Urothelium cell line (cell line): ENCODE results near the gene PDCD6IP.
A peak's percentile ranks its signal among the peaks of the same experiment; 100 is the strongest.
"Not testable (repeated sequence)": the region's sequence is repeated elsewhere in the genome, so short reads cannot be mapped to it uniquely, and the experiment has no call there.

ENCODE experiments used
- DNase-seq: peaks from one replicate; pipeline ENCODE4 v3.0.0; 2011; ENCODE audit warnings: low spot score, mixed read lengths
- FAIRE-seq: peaks from 2 replicates; lab custom pipeline; 2011; peaks lifted over from hg19 to GRCh38; lab: Jason Lieb, UNC

PDCD6IP gene, protein sequence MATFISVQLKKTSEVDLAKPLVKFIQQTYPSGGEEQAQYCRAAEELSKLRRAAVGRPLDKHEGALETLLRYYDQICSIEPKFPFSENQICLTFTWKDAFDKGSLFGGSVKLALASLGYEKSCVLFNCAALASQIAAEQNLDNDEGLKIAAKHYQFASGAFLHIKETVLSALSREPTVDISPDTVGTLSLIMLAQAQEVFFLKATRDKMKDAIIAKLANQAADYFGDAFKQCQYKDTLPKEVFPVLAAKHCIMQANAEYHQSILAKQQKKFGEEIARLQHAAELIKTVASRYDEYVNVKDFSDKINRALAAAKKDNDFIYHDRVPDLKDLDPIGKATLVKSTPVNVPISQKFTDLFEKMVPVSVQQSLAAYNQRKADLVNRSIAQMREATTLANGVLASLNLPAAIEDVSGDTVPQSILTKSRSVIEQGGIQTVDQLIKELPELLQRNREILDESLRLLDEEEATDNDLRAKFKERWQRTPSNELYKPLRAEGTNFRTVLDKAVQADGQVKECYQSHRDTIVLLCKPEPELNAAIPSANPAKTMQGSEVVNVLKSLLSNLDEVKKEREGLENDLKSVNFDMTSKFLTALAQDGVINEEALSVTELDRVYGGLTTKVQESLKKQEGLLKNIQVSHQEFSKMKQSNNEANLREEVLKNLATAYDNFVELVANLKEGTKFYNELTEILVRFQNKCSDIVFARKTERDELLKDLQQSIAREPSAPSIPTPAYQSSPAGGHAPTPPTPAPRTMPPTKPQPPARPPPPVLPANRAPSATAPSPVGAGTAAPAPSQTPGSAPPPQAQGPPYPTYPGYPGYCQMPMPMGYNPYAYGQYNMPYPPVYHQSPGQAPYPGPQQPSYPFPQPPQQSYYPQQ

DNA sequence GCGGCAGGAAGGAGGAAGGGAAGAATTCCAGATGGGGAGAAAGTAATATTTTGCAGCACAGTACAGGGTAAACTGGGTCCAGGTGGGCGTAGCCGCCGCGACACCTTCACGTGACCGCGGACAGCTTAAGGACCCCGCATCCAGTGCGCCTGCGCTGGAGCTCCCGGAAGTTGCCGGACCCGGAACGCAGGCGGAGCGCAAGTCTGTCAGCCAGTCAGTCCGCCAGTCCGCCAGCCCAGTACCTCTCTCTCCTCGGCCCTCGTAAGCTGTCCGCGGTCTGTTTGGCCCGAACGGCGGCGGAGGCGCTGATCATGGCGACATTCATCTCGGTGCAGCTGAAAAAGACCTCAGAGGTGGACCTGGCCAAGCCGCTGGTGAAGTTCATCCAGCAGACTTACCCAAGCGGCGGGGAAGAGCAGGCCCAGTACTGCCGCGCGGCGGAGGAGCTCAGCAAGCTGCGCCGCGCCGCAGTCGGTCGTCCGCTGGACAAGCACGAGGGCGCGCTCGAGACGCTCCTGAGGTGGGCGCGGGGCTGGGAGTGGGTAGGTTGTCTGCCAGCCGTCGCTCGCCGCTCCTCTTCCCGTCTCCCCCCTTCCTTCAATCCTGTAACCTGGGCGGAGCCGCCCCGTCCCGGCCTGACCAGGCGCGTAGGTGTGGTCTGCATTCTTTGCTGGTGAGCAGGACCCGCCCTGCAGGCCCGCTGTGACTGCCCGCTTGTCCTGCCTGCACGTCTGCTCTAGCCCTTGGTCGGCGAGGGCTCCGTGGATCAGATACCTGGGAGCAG lies at the start of gene PDCD6IP:
PDCD6IP (plus strand) TSS at position 213 of the 784 bp plus-strand sequence; CDS start at position 312, 99 bp downstream.
- FAIRE-seq (no peak), DNase-seq (peak; percentile 95)

DNA sequence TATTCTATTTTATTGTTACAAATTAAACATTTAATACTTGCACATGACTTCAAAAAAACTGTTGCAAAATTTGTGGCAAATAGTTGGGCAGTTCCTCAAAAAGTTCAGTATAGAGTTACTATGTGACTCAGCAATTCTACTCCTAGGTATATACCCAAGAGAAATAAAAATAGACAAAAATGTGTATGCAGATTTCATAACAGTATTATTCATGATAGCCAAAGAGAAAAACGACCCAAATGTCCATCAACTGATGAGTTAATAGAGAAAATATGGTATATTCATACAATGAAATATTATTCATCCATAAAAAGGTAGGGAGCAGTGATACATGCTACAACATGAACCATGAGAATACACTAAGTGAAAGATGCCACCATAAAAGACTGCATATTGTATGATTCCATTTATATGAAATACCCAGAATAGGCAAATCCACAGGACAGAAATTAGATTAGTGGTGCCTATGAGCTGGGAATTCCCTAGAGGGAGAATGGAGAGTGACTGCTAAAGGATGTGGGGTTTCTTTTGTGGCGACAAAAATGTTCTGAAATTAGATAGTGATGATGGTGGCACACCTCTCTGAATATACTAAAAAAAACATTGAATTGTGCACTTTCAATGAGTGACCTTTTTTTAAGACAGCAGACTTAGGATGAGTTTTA lies 48.8 kb upstream of the PDCD6IP start:
- DNase-seq (no peak), FAIRE-seq (no peak)

DNA sequence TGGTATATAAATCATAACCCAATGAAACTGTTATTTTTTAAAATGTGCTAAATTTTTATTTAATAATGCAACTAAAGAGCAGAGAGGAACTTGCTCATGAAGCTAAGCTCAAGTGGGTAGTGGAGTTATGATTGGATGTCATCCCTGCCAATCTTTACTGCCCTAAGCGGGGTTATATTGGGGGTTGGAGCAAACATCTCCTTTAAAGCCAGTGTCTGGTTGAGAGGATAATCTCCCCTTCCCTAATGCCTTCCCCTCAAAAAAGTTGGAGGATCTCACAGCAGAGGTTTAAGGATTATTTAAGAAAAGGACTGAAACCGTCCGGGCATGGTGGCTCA lies 48.2 kb upstream of the PDCD6IP start:
- DNase-seq (no peak), FAIRE-seq (no peak)

DNA sequence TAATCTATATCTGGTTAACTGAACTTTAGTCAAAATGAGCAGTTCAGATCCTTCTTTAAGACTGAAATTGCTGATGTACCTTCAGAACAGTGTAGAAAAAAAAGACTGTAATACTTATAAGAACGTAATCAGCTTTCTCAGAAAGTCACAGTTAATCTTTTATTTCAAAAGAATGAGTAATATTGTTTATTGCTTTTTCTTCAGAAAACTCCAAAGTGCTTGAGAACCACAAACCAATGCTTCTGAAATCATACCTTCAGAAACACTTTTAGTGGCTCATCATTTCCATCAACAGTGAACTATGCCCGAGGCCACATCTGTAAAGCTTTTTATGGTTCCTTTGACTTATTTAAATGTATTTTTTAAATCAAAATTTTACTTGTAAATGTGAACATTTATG lies 47.1 kb upstream of the PDCD6IP start:
- no peak for DNase-seq
- no peak for FAIRE-seq

DNA sequence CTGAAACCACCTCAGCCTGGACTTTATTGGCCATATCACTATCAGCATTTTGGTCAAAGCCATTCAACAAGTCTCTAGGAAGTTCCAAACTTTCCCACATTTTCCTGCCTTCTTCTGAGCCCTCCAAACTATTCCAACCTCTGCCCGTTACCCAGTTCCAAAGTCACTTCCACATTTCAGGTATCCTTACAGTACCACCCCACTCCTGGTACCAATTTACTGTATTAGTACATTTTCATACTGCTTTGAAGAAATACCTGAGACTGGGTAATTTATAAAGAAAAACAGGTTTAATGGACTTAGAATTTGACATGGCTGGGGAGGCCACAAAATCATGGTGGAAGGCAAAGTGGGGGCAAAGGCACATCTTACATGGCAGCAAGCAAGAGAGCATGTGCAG lies 44.0 kb upstream of the PDCD6IP start:
- not testable (repeated sequence) for DNase-seq, FAIRE-seq

DNA sequence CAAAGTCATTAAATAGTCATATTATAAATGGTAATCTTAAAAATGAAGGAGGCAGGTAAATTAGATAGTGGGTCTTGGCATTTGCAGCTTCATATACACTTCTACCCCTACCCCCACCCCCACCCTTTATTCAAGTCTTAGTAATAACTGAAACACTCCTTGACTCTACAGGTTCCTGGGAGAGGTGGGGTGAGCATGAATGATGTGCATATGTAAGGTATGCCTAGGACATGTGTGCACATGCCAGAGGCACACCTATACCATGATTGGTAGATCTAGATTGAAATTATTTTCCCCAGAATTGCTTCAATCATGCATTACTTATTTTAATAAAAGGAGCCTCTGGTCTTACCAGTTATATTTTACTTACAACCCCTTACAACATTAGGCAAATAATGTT lies 40.1 kb upstream of the PDCD6IP start:
- DNase-seq (no peak), FAIRE-seq (no peak)

DNA sequence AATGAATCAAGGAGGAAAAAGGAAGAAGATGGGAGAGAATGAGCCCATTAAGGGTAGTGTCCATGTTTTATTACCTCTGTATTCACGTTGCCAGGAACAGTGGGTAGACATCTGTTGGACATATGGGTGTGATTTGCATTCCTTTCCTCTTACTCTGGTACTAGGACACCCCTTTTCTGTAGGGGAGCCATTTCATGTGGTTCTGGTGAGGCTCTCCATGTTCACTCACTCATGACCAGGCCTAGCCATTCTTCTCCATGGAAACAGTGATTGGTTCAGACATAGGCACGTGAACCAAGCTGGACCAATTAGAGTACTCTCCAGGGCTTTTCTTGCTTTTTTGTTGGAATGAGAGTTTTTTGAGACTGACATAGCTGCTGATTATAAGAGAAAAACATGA lies 39.6 kb upstream of the PDCD6IP start:
- DNase-seq (no peak), FAIRE-seq (no peak)

DNA sequence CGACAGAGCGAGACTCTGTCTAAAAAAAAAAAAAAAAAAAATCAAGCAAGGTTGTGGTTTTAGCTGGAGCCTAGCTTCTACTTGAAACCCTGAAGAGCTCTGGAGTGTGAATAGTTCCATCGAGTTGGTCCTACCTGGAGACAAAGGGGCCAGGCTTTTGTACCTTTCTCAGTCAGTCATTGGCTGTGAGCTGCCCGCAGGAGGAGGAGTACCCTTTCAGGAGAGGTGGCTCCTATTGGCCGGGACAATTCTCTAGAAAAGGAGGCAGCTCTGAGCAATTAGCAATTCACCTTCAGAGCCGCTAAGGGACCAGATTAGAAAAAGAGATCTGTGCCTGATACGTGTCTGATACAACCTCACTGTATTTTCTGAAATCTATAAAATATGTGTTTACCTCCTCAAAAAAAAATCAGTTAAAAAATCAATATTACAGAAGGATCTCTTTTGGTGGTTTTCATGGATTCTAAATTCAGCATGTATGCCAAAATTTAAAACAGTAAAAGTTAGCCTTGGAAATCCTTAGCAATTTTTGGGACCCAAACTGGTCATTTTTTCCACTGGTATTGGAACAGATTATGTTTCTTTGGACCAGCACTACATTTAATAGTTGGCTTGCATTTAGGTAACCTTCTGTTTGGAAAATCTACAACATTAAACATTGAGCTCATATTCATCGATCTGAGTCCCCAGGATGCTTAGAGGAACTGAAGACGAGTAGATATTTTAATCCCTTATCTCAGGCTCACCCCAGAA lies 29.7 kb upstream of the PDCD6IP start:
- DNase-seq (no peak), FAIRE-seq (no peak)

DNA sequence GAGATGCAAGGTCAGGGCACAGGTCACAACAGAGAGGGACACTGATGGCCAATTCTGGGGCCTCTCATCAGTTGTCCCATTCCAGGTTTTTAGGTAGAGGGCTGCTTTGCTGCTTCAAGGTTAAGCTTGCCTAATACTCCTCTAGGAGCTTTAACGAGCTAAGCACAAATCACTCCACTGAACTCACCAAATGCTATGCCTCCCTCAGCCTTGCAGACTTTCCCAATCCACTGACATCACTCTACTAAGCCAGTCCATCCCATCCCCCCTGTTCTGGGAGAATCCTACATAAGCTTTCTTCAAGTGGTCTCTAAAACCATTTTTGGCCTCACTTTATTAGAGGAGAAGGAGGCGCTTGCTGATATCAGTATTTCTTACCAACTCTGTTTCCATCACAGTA lies 24.8 kb upstream of the PDCD6IP start:
- FAIRE-seq (no peak), DNase-seq (no peak)

DNA sequence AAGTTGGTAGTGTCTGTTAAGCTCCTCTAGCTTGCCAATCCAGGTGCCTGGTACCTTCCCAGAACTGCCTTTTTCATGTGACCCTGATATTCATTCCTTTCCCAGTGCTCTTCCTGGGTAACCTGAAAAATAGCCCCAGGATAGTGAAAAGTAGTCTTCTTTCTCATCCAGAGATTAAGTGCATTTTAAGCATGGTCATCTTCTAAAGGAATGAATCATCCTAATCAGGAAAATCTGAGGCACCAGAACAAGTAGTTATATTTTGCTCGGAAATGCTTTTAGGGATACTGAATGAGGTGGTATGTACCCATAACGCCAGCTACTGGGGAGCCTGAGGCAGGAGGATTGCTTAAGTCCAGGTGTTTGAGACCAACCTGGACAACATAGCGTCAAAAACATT lies 23.1 kb upstream of the PDCD6IP start:
- no peak for DNase-seq
- no peak for FAIRE-seq

DNA sequence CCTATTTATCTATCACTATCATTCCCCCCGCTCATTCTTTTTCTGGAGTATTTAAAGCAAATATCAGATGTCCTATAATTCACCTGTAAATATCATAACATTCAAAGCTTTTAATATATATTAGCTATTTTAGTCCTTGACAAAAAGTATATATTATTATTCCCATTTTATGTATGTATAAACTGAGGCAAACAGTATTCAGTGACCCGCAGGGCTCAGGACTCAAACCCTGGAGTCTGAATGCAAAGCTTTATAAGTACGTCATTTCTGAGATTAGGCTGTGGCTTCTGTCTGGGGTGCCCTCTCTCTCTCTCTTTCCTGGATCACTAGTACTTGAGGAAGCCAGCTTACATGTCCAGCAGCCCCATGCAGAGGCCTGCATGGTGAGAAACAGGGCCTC lies 20.4 kb upstream of the PDCD6IP start:
- no peak for DNase-seq

DNA sequence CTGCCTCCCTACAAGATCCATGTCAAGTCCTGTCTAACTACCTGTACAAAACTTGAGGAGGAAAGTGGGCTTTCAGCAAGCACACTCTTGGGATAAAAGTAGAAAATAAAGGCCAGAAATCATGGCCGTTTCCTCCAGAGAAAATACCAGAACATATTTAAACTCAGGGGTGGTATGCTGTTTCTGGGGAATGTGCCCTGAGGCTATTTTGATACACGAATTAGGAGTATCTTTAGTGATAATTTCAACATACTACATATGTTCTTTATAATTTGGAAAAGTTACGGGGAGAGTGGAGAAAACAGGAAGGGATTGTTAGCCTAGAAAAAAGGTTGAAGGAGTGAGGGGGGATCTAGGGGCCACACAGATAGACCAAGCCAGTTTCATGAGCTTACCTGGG lies 18.7 kb upstream of the PDCD6IP start:
- no peak for FAIRE-seq
- DNase-seq = no peak

More for the DNA sequence above, 20.4 kb upstream of the PDCD6IP start:
- no peak for FAIRE-seq

DNA sequence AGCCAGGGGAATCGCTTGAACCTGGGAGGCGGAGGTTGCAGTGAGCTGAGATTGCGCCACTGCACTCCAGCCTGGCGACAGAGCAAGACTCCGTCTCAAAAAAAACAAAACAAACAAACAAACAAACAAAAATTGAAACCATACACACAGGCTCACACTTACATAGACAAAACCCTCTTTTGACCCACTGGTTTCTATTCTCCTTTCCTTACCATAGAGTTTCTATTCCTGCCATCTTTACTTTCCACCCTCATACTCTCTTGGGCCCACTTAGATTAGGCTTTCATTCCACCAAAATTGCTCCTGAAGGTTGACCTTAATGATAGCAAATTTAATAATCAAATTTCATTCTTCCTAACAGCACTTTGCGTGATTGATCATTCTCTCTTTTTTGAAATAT lies 17.0 kb upstream of the PDCD6IP start:
- FAIRE-seq, DNase-seq: not testable (repeated sequence)

DNA sequence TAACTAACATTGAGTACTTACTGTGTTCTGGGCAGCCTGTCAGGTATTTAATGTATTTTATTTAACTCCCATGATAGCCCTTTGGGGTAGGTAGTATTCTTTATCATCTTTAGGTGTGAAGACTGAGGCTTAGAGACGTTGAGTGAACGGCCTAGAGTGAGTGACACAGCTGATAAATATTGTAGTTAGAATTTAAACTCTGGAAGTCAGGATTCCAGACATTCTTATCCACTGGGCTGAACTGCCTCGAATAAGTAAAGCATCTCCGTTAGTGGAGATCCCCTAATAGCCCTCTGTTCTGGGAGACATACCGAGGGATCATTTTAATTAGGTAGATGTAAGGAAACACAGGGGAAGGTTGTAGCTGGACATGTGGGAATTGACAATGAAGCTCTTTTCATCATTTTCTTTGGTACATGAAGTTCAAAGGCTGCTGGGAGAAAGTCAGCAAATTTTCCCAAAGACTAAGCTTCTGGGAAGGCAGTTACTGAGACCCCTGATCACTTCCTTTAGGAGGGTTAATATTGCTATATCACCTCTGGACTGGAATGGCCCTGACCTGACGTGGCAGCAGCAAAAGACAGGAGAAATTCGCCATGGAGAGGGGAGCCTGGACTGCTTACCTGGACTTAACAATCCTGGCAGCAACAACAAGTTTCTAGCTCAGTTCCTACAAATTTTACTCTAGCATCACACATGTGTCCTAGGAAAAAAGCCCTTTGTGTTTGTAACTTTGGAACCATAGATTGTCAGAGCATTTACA lies 11.7 kb upstream of the PDCD6IP start:
- FAIRE-seq (no peak), DNase-seq (no peak)

DNA sequence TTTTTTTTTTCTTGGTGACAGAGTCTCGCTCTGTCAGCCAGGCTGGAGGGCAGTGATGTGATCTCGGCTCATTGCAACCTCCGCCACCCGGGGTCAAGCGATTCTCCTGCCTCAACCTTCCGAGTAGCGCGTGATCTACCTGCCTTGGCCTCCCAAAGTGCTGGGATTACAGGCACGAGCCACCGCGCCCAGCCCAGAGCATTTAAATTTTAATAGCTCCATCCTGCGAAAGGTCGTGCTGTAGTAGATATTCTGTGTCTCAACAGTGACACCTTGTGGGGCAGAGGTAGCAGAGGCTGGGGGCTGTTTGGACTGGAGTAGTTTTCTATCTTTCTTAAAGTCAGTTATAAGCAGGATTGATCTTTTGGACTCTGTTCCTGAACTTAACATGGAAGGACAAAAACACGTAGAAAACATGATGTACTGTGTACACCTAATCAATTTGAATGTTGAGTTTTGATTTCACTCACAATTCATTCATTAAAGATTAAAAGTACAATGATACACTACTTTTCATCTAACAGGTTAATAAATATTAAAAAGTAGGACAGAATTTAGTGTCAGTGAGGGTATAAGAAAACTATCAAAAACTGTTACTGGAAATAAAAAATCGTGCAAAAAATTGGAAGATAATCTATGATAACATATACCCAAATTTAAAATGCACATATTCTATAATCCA lies 11.0 kb upstream of the PDCD6IP start:
- DNase-seq (peak; percentile 72), FAIRE-seq (no peak)

DNA sequence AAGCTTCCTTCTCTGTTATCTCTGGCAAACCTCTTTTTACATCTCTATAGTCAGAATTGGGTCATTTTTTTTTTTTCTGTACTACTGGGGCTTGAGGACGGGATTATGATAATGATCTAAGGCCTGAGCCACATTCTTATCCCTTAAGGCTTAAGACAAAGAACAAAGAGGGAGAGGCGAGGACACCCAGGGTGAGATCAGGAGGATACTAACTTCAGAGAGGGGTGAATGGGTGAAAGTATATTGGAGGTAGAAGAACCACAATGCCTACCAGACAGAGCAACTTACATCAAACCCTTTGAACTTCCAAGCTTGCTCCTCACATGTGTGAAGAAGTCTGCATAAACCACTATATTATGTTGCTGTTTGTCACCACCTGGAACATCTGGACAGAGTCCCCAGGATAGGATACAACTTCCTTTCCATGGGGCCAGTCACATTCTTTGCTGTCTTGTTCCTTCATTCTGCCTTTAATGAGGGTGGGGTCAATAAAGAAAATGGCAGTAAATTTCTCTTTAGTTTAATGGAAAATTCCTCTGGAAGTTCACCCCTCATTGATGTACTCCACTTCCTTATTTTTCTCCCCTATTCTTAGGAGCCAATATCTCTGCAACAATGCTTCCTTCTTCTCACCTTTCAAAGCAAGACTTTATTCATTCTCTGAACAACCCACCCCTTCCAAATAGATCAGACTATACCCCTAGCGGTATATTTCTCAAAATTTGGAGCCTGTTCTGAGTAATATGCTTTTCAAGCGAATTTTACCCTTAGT lies 9.1 kb upstream of the PDCD6IP start:
- DNase-seq = no peak
- no peak for FAIRE-seq

DNA sequence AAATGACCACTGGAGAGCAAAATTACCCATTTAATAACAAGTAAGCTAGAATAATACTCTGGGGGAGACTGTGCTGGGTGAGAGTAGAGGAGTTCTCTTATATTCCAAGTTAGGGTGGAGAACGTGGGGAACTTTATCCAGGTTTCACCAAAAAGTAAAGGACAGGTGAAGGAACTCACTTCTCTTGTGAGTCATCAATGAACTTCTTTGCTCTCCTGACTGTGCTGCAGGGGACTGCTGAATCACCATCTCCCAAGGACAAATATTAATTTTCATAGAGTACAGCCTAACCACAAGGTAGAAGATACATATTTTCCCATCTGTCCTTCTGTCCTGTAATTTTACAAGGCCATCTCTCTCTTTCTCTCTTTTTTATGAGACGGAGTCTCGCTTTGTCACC lies 8.3 kb upstream of the PDCD6IP start:
- DNase-seq (no peak), FAIRE-seq (no peak)
